SU-DHL-6 (cell line): Measurements from ENCODE around the gene ZDHHC11.
"Not testable (repeated sequence)": the region's sequence is repeated elsewhere in the genome, so short reads cannot be mapped to it uniquely, and the experiment has no call there.

Experiments
- H2AFZ ChIP-seq: fragments of 200-600 bp; sonication (generic); 2 replicates; pipeline ENCODE4 v1.6.1; 2014; ENCODE audit warnings: low read depth, mild to moderate bottlenecking, moderate library complexity, mixed read lengths, antibody characterized with exemption, low read length; ENCODE audit not compliant: severe bottlenecking
- H3F3A ChIP-seq: fragments of 200-600 bp; shearing (Covaris generic); 2 replicates; pipeline ENCODE4 v1.6.0; 2016; ENCODE audit warnings: antibody characterized with exemption, mild to moderate bottlenecking; ENCODE audit not compliant: insufficient read depth
- H3K27ac ChIP-seq: fragments of 200-600 bp; sonication (generic); 2 replicates; pipeline ENCODE4 v1.5.1; 2016; ENCODE audit warnings: low read depth, mild to moderate bottlenecking, low read length, moderate library complexity, mixed read lengths
- H3K27me3 ChIP-seq: fragments of 200-600 bp; sonication (generic), shearing (Covaris generic); 2 replicates; pipeline ENCODE4 v1.6.0; 2014; ENCODE audit warnings: mild to moderate bottlenecking, low read length
- H3K36me3 ChIP-seq: fragments of 200-600 bp; sonication (generic); 2 replicates; pipeline ENCODE4 v1.6.1; 2014; ENCODE audit warnings: mild to moderate bottlenecking, low read length, mixed read lengths
- H3K4me2 ChIP-seq: fragments of 300-600, 200-600 bp; shearing (Covaris generic), sonication (generic); 2 replicates; pipeline ENCODE4 v1.6.0; 2014; ENCODE audit warnings: low read length, low read depth, mild to moderate bottlenecking; ENCODE audit not compliant: poor library complexity, severe bottlenecking
- H3K4me3 ChIP-seq: fragments of 200-600 bp; sonication (generic); 2 replicates; pipeline ENCODE4 v1.5.1; 2014; ENCODE audit warnings: antibody characterized with exemption, low read length, mild to moderate bottlenecking, mixed read lengths; ENCODE audit not compliant: insufficient read depth, poor library complexity, severe bottlenecking
- H3K79me2 ChIP-seq: fragments of 200-600 bp; sonication (generic); 2 replicates; pipeline ENCODE4 v1.6.1; 2014; ENCODE audit warnings: mild to moderate bottlenecking, low read length, moderate library complexity; ENCODE audit not compliant: insufficient read depth
- H3K9ac ChIP-seq: fragments of 200-600 bp; sonication (generic); 2 replicates; pipeline ENCODE4 v1.7.0; 2014; ENCODE audit warnings: mild to moderate bottlenecking, low read length
- H3K9me2 ChIP-seq: fragments of 200-600 bp; sonication (generic); replicated peaks from 2 replicates; pipeline ENCODE4 v1.6.1; 2014; ENCODE audit warnings: low read length; ENCODE audit not compliant: insufficient read depth
- H3K9me3 ChIP-seq: fragments of 200-600 bp; sonication (generic); 2 replicates; pipeline ENCODE4 v1.6.1; 2014; ENCODE audit warnings: low read length, mixed read lengths; ENCODE audit not compliant: insufficient read depth
- H4K20me1 ChIP-seq: fragments of 200-600 bp; sonication (generic); 2 replicates; pipeline ENCODE4 v1.6.1; 2014; ENCODE audit warnings: low read depth, mild to moderate bottlenecking, antibody characterized with exemption, low read length, moderate library complexity, mixed read lengths
- EZH2phosphoT487 ChIP-seq: fragments of 200-600 bp; sonication (generic), shearing (Covaris generic); conservative IDR thresholded peaks from 2 replicates; pipeline ENCODE4 v1.6.1; 2018; ENCODE audit warnings: mild to moderate bottlenecking, antibody characterized with exemption, low read length, moderate library complexity, mixed read lengths
- TF ChIP-seq, protein P1 (sequence below): fragments of 200-600 bp; sonication (generic); IDR thresholded peaks from one replicate; pipeline ENCODE4 v1.5.1; 2017; ENCODE audit warnings: antibody characterized with exemption, mild to moderate bottlenecking, low read length, moderate library complexity; ENCODE audit not compliant: insufficient read depth, poor library complexity, severe bottlenecking

The ZDHHC11 gene

DNA sequence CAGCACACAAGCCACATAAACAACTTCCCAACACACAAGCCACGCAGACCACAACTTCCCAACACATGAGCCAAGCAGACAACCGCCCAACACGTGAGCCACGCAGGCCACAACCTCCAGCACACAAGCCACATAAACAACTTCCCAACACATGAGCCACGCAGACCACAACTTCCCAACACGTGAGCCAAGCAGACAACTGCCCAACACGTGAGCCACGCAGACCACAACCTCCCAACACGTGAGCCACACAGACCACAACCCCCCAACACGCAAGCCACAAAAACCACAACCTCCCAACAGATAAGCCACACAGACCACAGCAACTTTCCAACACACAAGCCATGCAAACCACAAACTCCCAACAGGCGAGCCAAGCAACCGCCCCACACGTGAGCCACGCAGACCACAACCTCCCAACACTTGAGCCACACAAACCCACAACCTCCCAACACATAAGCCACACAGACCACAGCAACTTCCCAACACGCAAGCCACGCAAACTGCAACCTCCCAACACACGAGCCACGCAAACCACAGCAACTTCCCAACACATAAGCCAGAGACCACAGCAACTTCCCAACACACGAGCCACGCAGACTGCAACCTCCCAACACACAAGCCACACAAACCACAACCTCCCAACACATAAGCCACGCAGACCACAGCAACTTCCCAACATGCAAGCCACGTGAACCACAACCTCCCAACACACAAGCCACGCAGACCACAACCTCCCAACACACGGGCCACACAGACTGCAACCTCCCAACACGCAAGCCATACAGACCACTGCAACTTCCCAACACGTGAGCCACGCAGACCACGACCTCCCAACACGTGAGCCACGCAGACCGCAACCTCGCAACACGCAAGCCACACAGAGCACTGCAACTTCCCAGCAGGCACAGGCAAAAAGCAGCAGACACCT, 31.7 kb upstream of the ZDHHC11 start:
- Histone ChIP-seq H3K4me3 (no peak overlapping the region), H2AFZ (no peak overlapping the region), H3K27ac (no peak overlapping the region), H3K27me3 (no peaks in the 10 kb centered on the region), H3K36me3 (peaks cover 18% of the 10 kb centered on the region), H3K4me2 (no peak overlapping the region), H3K79me2 (peaks cover 36% of the 10 kb centered on the region), H3F3A (no peaks in the 10 kb centered on the region), H3K9me3 (no peaks in the 10 kb centered on the region), H3K9ac (no peak overlapping the region), H3K9me2 (no peaks in the 10 kb centered on the region), H4K20me1 (no peaks in the 10 kb centered on the region; the same call in 1 of the 2 replicates)
- TF ChIP-seq, protein P1, sequence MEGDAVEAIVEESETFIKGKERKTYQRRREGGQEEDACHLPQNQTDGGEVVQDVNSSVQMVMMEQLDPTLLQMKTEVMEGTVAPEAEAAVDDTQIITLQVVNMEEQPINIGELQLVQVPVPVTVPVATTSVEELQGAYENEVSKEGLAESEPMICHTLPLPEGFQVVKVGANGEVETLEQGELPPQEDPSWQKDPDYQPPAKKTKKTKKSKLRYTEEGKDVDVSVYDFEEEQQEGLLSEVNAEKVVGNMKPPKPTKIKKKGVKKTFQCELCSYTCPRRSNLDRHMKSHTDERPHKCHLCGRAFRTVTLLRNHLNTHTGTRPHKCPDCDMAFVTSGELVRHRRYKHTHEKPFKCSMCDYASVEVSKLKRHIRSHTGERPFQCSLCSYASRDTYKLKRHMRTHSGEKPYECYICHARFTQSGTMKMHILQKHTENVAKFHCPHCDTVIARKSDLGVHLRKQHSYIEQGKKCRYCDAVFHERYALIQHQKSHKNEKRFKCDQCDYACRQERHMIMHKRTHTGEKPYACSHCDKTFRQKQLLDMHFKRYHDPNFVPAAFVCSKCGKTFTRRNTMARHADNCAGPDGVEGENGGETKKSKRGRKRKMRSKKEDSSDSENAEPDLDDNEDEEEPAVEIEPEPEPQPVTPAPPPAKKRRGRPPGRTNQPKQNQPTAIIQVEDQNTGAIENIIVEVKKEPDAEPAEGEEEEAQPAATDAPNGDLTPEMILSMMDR = no peak
- TF ChIP-seq EZH2phosphoT487 = no peak

DNA sequence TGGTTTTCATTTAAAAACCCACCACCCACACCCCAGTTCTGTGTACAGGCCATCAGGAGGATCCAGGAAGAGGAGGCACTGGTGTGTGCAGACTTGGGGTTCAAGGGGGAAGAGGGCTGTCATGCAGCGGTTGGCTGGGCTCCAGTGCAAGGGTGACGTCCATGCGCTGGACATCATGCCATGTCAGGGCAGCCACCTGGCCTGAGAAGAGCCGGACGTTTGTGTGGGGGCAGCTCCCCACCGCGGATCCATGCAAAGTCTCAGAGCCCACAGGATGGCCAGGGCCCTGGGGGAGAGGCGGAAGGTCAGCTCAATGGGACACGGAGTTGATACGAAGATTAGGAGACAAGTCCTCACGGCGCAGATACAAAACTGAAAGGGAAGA, 30.8 kb upstream of the ZDHHC11 start:
- no peak overlapping the region for H3K4me2 ChIP-seq
- H3K4me3 ChIP-seq = no peak overlapping the region
- TF ChIP-seq EZH2phosphoT487 = no peak
- TF ChIP-seq, protein P1 = no peak
- no peaks in the 10 kb centered on the region for H3K9me3 ChIP-seq
- H2AFZ ChIP-seq = no peak overlapping the region
- H3K27me3 ChIP-seq = no peaks in the 10 kb centered on the region
- no peaks in the 10 kb centered on the region; the same call in 1 of the 2 replicates for H4K20me1 ChIP-seq
- H3K9me2 ChIP-seq = no peaks in the 10 kb centered on the region
- H3K36me3 ChIP-seq = peaks cover 13% of the 10 kb centered on the region
- no peaks in the 10 kb centered on the region for H3F3A ChIP-seq
- H3K79me2 ChIP-seq = peaks cover 36% of the 10 kb centered on the region
- no peak overlapping the region for H3K9ac ChIP-seq
- no peak overlapping the region for H3K27ac ChIP-seq

DNA sequence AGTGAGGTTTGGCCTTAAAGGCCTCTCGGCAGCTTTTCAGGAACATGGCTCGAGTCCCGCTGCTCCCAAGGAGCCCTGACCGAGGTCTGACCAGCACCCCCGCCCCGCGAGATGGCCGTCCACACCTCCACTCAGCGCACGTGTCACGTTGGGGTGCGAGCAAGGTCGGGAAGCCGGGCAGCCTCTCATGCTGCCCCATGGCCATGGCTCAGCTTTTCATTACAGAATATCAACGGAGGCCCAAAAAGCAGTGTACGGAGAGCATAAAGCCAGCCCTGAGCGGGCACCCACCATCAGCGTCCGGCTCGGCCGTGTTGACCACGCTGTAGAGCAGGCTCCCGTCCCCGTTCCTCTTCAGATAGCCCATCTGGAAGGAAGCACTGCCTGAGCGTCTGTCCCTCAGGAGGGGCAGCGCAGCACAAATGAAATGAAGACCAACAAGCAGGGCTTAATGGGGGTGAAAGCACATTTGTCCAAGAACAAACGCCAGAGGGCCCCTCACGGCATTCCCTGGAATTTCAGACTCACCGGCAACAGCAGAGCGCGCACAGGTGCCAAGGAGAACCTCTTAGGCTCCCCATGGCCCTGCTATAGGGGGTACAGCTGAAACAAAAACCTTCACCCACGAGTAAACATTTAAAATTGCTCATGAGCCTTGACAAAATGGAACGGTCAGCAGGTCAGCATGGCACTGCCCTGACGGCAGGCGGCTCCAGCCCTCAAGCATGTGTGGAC, 30.2 kb upstream of the ZDHHC11 start:
- TF ChIP-seq EZH2phosphoT487 = no peak
- TF ChIP-seq, protein P1 = no peak
- Histone ChIP-seq H3K27ac (no peak overlapping the region), H3K36me3 (peaks cover 10% of the 10 kb centered on the region; the same call in 1 of the 2 replicates), H3K9me3 (no peaks in the 10 kb centered on the region), H3K27me3 (no peaks in the 10 kb centered on the region), H3K4me2 (no peak overlapping the region), H3K79me2 (peaks cover 36% of the 10 kb centered on the region), H3K4me3 (no peak overlapping the region), H3F3A (no peaks in the 10 kb centered on the region), H4K20me1 (no peaks in the 10 kb centered on the region; the same call in 1 of the 2 replicates), H3K9ac (no peak overlapping the region), H3K9me2 (no peaks in the 10 kb centered on the region), H2AFZ (no peak overlapping the region)

DNA sequence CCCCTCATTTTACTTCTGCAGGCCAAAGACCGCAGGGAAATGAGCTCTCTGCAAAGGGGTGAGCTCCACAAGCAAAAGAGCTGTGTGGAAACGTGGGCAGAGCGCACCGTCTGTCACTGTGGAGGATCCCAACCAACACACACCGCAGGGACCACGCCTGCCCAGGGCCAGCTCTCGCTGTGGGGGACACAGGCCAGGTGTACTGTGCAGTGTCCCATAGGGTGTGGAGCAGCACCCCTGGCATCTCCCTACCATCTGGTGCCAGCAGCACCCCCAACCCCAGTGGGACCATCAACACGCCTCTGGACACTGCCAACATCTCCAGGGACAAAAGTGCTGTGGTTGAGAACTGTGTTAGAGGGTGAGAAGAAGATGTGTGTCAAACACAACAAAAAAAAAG, 27.9 kb upstream of the ZDHHC11 start:
- Histone ChIP-seq H3K79me2 (peaks cover 34% of the 10 kb centered on the region), H3K36me3 (peaks cover 17% of the 10 kb centered on the region; the same call in 1 of the 2 replicates)
- not testable (repeated sequence) for H3K27ac ChIP-seq, H3K9me3 ChIP-seq, H3K4me2 ChIP-seq, H4K20me1 ChIP-seq, H3K27me3 ChIP-seq, H3K9ac ChIP-seq, H2AFZ ChIP-seq, H3F3A ChIP-seq, H3K4me3 ChIP-seq, H3K9me2 ChIP-seq
